ENCODE measurements around the gene ARHGAP8.

Gene ARHGAP8

GRCh38 chr22:44807232-44807631 is 54.9 kb downstream of the ARHGAP8 start:
- no peak for DNase-seq

- DNase-seq, result no peak
Observed at GRCh38 chr22:44807915-44808690, 55.7 kb downstream of the ARHGAP8 start.

GRCh38 chr22:44809456-44809855 is 57.1 kb downstream of the ARHGAP8 start:
- no peak for DNase-seq

- no peak for DNase-seq
Observed at GRCh38 chr22:44811141-44811540, 58.8 kb downstream of the ARHGAP8 start.

GRCh38 chr22:44813416-44813815 is 61.0 kb downstream of the ARHGAP8 start:
- no peak for DNase-seq

GRCh38 chr22:44814266-44815098 is 62.1 kb downstream of the ARHGAP8 start:
- DNase-seq, result no peak

GRCh38 chr22:44815099-44816070 is 63.0 kb downstream of the ARHGAP8 start:
- DNase-seq, result no peak

- DNase-seq, result no peak
Observed at GRCh38 chr22:44816141-44816540, 63.8 kb downstream of the ARHGAP8 start.

GRCh38 chr22:44818727-44819126 is 66.4 kb downstream of the ARHGAP8 start:
- DNase-seq, result no peak

GRCh38 chr22:44819966-44820631 is 67.7 kb downstream of the ARHGAP8 start:
- no peak for DNase-seq

- DNase-seq, result no peak
Observed at GRCh38 chr22:44821741-44822475, 69.5 kb downstream of the ARHGAP8 start.

- DNase-seq, result no peak
Observed at GRCh38 chr22:44822534-44822933, 70.2 kb downstream of the ARHGAP8 start.

GRCh38 chr22:44823396-44823795 is 71.0 kb downstream of the ARHGAP8 start:
- DNase-seq, result no peak

- no peak for DNase-seq
Observed at GRCh38 chr22:44823806-44824205, 71.4 kb downstream of the ARHGAP8 start.

GRCh38 chr22:44824271-44824670 is 71.9 kb downstream of the ARHGAP8 start:
- no peak for DNase-seq

GRCh38 chr22:44825310-44826150 is 73.2 kb downstream of the ARHGAP8 start:
- DNase-seq, result no peak

- DNase-seq, result no peak
Observed at GRCh38 chr22:44827666-44828190, 75.4 kb downstream of the ARHGAP8 start.

GRCh38 chr22:44828193-44828592 is 75.8 kb downstream of the ARHGAP8 start:
- DNase-seq, result no peak

- DNase-seq, result no peak
Observed at GRCh38 chr22:44831885-44832284, 79.5 kb downstream of the ARHGAP8 start.

GRCh38 chr22:44834065-44834464 is 81.7 kb downstream of the ARHGAP8 start:
- no peak for DNase-seq
